HG02973 (cell line): ENCODE results near the gene ARHGAP25.

Experiments
- ATAC-seq: cut with Tn5 transposase; IDR thresholded peaks from one replicate; pipeline ENCODE4 v1.9.1; 2021; ENCODE audit warnings: moderate library complexity; ENCODE audit not compliant: unreplicated experiment

The ARHGAP25 gene

DNA sequence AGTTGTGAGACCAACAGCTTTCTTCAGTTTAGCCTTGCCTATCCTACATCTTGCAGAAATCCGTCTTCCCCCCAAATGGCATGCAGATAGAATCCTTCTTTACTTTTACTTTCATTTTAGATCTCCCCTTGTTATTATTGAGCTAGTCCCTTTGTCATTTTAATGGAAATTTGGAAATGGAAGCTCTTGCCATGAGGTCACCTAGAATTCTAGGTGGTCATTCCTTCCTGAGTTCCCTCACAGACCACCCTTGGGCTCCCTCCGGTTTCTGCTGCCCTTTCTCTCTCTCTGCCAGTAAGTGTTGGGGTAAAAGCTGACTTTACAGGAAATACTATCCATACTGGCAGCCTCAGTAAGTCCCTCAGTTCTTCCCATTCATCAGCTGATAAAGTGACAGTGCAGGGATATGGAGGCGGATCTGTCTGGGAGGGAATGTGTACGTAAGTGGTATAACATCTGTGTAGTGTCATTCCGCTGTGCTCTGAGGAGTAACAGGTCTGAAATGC, 30.2 kb downstream of the ARHGAP25 start:
- no peak for ATAC-seq

DNA sequence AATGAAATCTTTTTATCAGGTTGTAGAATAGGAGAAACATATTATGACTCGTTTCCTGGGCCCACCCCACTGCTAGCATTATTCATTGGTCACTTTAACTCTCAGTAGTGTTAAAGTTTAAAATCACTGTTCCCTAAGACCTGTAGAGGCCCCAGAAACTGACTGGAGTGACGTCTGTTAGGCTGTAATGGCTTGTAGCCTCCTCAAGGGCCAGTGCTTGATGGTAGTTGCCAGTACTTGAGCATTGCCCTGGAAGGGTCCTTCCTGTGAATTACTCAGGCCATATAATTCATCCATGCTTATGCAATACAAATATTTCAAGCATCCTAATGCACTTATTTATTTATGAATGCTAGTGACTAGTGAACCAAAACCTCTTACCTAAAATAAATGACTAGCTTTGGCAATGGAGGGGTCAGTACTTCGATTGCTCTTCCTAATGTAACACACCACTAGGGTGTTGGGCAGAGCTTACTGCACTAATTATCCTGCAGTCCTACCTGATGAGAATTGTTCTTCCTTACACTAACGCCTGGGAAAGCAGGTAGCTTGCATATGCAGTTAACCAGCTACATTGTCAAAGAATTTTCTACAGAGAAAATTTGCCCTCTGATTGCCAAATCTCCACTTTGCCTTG, 31.2 kb downstream of the ARHGAP25 start:
- ATAC-seq, result no peak

DNA sequence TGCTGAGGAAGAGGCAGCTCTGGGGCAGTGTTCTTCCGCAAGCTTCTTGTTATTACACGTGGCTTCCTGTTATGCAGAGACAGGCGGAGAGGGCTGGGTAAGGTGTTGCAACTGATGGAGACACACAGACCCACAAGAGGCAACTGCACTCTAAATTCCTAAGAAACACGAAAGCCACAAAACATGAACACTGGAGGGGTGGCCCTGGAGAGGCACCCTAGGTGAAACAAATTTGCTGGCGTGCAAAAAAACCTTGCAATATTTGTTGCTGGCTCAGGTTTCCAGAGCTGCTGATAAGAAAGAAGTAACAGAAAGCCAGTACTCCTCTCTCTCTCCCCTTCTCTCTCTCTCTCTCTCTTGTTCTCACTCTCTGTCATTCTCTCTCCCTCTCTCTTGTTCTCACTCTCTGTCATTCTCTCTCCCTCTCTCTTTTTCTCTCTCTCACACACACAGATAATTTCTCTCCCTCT, 31.8 kb downstream of the ARHGAP25 start:
- ATAC-seq, result no peak

DNA sequence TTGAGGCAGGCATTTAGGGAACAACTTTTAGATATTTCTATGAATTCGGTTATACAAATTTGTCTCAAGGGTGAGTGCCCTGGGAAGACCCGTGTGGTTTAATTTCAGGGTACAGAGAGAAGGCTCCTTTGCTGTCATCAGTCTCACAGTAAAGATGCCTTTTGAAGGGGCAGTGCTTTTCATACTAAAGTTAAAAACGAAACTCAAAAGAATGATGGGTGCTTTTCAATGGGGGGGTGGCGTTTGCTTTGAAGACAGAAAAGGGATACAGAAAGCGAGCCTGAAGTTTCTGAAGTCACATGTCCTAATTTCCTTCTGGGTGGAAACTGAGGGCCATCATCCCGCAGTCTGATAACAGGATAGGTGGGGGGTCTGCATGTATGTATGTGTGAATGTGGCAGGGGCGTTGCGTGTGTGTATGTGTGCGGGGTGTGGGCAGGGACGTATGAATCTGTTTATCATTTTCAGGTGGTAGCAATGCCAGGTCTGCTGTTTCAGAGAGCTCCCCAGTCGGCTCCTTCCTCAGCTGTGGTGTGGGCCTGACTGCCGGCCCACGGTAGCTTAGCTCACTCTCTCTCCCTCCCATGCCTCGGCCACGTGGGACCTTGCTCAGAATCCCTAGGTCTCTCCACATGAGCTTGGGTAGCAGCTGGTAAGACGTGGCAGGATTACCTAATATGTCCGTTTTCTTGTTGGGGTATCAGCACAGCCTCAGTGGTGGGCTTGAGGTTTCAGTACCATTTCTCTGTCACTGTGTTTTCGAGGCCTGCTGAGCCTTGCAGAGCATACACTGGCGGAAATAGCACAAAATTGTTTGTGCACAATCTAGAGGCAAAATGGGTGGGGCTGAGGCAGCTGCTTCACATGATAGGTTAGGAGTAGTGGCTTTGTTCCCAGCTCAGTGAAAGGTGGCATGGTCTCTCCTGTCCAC, 32.7 kb downstream of the ARHGAP25 start:
- ATAC-seq, result no peak

DNA sequence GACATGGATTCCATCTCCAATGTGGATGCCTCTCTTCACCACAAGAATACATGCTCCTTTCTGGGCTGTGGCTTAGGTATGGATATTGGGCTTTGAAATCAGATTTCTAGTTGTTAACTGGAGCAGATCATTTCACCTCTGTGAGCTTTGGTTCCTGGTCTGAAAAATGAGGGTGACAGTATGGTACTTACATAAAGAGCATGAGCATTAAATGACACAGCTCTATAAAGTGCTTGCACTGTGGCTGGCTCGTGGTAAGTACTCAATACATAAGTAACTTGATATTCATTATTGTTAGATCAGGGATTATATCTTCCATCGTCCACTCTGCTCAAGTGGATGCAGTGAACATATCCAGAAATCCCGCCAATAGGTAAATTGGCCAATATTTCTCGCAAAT, 33.4 kb downstream of the ARHGAP25 start:
- ATAC-seq, result no peak

DNA sequence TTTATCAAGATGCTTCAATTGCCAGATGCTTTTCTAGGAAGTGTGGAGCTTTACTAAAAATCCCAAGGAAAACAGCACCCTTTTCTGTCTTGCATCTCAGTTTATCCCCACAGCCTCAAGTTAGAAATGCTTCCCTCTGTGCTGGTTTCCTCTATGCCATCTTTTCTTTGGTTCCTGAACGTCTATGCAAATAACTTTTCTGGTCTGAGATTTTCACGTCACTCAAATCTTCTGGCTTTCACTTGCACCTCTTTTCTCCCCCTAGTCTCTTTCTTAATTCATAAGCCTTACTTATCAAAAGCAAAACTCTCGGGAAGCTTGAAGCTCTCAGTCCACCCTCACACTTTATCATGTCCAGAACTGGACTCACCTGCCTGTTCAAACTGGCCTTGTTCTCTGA, 33.9 kb downstream of the ARHGAP25 start:
- ATAC-seq, result no peak

DNA sequence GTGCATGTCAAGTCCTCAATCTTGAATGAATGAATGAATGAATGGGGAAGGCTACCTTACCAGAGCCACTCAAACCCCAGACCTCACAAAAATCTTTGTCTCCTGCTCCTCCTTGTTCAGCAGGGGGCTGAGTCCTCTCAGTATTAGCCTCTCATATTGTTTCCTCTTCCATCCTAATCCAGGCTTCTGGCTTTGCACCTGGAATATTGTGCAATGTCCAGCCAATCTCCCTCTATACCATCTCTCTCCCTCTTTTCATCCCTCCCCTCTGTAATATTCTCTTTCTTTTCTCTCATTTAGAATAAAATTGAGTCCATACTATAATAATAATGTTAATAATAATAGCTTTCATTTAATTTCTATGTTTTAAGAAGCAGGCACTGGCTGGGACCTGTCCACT, 34.3 kb downstream of the ARHGAP25 start:
- ATAC-seq, result no peak

DNA sequence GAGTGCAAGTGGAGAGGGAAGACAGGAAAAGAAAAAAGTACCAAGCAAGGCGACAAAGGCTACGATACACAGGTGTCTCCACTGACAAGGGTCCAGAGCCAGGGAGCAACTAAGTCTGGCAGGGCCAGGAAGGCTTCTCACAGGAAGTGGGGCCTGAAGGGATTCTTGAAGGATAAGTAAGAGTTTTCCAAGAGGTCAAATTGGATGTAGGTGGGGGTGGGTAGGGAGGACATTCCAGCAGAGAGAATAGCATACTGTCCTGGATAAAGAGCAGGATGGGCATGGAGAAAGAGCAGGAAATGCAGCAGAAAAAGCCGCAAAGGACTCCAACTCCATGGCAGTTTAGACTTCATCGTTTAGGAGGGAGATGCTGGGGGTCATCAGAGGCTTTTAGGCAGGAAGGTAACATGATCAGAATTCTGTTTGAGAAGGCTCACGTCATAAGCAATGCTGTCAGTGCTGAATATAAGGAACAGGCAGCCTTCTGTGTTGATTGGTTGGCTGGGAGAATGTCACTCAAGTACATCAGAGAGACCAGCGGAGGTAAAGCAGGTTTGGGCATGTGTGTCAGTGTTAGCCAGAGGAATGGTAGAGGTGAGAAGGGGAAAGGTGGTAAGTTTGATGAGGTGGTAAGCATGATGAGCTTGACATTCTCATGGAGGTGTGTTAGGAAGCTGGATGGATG, 35.1 kb downstream of the ARHGAP25 start:
- ATAC-seq, result no peak

DNA sequence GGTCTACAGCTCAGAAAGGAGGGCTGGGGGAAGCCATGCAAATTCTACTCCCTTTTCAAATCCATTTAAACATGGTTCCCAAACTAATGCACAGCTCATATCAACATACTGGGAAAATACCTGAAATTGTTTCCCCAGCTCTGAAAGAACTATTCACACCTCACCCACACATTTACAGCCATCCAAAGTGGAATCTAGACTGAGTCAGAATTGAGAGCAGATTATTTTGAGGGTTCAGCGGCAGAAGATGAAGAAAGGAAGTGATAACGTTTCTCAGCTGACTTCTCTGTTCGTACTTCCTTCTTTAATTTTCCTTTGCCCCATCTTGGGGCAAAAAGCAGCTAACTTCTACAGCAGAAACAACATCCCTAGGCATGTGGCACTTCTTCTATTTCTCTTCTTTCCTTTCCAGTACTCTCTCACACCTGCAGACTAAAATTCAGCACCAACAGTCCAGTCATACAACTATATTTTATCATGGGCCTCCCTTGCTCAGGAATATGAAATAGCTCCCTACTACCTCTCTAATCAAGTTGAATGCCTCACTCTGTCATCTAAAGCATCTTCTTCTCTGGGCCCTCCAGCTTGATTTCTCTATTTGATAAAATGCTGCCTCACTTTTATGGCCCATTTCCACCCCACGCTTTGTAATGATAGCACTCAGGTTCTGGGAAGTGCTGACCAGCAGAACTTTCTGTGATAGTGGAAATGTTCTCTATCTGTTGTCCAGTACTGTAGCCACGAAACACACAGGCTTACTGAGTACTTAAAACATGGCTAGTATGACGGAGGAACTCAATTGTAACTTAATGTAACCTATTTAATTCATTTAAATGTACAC, 35.9 kb downstream of the ARHGAP25 start:
- ATAC-seq, result no peak

DNA sequence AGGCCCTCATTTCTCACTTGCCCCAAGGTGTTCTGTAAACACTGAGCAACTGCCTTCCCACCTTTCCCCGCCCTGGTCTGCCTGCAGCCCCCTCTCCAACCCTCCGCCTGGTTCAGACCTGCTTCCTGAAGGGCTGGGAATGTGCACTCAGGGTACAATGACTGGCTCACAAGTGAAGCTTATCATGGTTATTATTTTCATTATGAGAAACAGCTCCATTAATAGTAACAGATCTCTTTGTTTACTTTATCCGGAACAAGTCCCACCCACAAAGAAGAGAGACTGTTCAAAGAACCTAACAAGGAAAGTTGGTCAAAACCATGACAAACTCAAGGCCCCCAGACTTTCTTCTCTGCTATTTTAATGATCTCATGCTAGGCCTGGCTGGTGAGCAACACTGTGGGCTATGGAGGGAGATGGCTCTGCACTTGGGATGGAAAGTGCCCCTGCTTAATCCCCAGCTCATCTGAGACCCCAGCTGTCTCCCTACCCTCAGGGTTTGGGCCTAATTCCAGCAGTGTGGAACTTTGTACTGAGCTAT, 36.7 kb downstream of the ARHGAP25 start:
- ATAC-seq, result no peak

DNA sequence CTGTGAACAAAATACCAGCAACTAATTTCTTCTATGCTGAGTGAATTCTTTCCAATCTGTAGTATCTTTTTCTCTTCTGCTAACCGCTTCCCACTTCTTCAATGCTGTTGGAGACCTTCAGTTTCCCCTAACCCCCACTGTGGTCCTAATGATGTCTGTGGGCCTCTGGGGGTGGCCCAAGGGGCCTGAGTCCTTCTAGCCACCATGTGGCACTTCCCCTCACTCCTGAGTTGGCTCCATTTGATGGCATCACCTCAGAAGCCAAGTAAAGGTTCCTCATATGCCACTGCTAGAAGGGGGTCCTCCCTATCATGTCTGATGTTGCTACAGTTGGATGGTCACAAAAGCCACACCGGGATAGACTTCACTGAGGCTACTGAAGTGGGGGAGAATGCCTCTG, 37.5 kb downstream of the ARHGAP25 start:
- no peak for ATAC-seq

DNA sequence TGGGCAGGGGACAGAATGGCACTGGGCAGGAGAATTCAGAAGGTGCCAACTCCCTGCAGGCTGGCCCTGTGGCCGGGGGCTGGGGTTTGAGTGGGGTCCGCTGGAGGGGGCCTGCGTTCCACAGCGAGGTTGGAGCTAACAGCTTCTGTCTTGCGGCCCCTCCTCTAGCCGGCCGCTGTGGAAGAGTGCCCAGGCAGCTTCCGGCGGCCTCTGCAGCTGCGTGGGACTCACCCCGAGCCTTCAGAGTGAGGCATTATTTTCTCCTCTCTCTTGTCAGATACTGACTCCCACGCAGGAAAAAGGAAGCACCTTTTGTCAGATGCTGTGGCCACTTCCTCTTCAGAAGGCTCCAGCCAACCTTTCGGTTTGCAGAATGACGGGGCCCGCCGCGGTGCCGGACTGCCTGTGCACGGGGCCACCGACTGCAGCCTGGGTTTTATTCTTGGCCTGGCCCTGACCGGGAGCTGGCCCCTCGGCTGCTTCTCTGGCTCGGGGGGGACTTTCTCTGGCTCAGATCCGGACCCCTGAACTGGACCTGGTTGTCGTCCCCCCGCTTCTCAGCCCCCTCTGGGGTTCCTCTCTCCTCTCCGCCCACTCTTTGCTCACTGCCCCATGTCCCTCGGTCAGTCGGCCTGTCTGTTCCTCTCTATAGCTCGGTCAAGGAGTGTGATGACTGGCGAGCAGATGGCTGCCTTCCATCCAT, 40.1 kb downstream of the ARHGAP25 start:
- ATAC-seq, result peak; percentile 88

DNA sequence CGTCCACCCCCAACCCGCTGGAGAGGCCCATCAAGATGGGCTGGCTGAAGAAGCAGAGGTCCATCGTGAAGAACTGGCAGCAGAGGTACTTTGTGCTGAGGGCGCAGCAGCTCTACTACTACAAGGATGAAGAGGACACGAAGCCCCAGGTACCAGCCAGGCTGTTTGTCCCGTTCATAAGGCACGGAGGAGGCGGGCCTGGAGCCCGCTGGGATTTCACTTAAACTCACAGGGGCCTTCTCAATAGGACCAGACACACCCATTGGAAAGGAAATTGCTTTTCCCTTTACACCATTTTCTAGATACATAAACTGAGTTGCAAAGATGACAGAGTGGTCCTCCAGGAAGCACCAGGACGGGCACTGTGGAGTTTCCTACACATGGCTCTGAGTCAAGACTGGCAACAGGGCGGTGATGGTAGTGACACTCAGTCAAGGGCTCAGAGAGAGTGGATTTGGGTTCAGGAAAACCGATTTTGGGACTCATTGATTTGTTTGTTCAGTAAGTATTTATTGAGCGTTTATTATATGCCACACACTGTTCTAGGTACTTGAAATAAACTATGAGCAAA, 40.7 kb downstream of the ARHGAP25 start:
- ATAC-seq, result no peak

DNA sequence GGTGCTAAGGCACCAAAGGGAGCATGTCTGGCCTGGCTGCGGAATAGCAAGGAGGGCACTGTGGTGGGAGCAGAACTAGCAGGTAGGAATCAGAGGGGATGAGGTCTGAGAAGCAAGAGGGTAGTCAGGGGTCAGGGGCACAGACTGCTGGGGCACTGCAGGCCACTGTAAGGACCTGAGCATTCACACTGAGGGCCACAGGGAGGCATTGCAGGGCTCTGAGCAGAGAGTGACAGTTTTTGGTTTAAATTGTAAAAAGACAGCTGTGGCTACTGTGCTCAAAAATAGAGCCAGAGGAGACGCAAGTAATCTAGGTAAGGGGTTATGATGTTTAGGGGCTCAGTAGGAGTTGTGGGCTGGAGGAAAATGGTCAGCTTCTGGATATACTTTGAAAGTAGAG, 41.5 kb downstream of the ARHGAP25 start:
- no peak for ATAC-seq

DNA sequence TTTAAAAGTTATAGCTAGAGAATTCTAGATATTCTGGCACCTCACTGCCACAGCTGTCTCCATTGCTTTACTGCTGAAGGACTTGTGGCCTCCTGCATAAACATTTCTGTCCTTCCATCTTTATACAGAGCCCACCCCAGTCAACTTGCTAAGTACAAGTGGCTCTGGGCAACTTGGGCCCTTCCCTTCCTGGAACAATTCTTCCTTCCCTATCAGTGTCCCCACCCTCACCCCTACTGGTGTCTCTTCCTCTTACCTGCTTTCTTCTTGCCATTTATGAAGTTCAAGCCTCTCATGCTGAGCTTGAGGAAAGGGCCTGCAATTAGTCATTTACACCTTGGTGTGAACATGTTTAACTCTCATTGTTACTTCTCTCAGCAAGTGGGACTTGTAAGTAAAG, 45.0 kb downstream of the ARHGAP25 start:
- no peak for ATAC-seq

DNA sequence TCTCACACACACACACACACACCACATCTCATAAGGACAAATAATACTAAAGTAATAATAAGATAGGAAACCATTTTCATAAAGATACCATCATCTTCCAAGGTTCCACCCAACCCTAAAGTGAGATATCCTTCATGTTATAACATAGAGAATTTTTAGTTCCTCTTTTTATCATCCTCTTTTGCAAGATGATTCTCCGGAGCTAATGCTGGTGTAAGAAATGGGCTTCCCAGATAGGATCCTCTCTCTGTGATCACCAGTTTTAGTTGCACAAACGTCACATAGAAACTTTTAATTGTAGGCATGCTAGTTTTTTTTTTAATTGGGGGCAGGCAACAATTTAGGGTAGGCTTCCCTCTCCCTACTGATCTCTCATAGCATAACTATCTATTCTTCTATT, 49.6 kb downstream of the ARHGAP25 start:
- no peak for ATAC-seq

DNA sequence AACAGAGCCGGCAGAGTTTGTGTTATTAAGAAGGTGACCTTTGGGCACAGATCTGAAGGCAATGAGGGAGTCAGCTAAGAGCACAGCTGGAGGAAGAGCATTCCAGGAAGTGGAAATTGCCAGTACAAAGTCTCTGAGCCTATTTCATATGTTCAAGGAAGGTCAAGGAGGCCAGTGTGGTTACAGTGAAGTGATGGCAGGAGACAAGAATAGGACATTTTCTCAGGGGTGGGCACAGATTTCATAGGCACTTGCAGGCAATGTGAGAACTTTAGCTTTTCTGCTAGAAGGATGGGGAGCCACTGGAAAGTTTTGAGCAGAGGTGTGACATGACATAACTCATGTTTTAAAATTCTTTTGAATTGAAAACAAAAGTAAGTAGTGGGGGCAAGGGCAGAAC, 50.3 kb downstream of the ARHGAP25 start:
- ATAC-seq, result no peak

DNA sequence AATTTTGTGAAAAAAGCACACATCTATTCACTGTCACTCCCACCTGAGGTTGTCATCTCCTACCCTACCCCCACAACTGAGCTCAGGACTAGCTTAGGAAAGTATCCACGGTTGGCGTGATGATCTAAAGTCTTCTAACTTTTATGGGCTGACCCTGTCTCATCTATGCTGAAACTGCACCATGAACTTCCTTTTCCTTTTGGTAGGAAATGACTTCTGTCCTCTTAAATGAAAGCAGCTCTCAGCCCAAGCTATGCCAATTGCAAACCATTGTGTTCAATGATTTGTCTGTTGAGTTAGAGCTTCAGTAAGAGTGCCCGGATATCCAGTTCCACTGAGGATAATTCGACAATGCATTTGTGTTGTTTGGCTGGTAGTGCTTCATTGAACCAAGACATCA, 52.7 kb downstream of the ARHGAP25 start:
- no peak for ATAC-seq

DNA sequence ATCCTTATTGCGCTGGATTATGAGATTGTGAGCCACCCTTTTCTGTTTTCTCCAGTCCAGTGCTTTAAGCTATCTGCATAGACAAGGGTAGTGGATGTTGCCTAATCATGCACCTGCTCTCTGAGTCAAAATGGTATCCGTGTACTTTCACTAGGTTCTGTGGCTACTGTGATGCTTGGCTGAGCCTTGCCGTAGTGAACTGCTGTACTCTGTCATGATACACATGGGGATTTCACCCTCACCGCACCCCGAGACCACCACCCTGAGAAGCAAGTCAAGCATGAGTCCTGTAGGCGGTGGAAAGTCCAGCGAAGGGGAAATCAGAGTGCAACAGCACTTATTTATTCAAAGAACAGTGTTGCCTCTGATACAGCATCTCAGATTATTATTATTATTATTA, 55.0 kb downstream of the ARHGAP25 start:
- ATAC-seq, result peak; percentile 98
